Activated CD4-positive, alpha-beta T cell treated with anti-CD3 and anti-CD28 coated beads, Interleukin-2, Interleukin-4, amounts not matched to agents 100 ng/mL and 50 ng/mL, durations not matched to agents 16 hours and 8 hours (primary cell): ENCODE results near the gene MRPL14.
"Not testable (repeated sequence)": the region's sequence is repeated elsewhere in the genome, so short reads cannot be mapped to it uniquely, and the experiment has no call there.

ENCODE experiments used
- DNase-seq: peaks from one replicate; pipeline ENCODE4 v3.0.0-alpha.2; 2020; ENCODE audit warnings: low spot score

The MRPL14 gene

GRCh38 chr6:44149369-44150012 lies 22.2 kb upstream of the MRPL14 start:
- DNase-seq: no peak

- DNase-seq: no peak
Observed at GRCh38 chr6:44148306-44148705, 21.1 kb upstream of the MRPL14 start.

GRCh38 chr6:44147256-44147655 lies 20.0 kb upstream of the MRPL14 start:
- no peak for DNase-seq

- DNase-seq: no peak
Observed at GRCh38 chr6:44146685-44147084, 19.4 kb upstream of the MRPL14 start.

- no peak for DNase-seq
Observed at GRCh38 chr6:44145839-44146238, 18.6 kb upstream of the MRPL14 start.

GRCh38 chr6:44144536-44144935 lies 17.3 kb upstream of the MRPL14 start:
- not testable (repeated sequence) for DNase-seq

- DNase-seq: no peak
Observed at GRCh38 chr6:44143731-44144130, 16.5 kb upstream of the MRPL14 start.

GRCh38 chr6:44142835-44143234 lies 15.6 kb upstream of the MRPL14 start:
- DNase-seq: no peak

- DNase-seq: no peak
Observed at GRCh38 chr6:44139351-44139743, 12.1 kb upstream of the MRPL14 start.

GRCh38 chr6:44138717-44139350 lies 11.6 kb upstream of the MRPL14 start:
- DNase-seq: no peak

GRCh38 chr6:44135875-44136274 lies 8.6 kb upstream of the MRPL14 start:
- no peak for DNase-seq

GRCh38 chr6:44135173-44135758 lies 8.0 kb upstream of the MRPL14 start:
- DNase-seq: no peak

GRCh38 chr6:44133981-44134711 lies 6.9 kb upstream of the MRPL14 start:
- no peak for DNase-seq

GRCh38 chr6:44133003-44133931 lies 6.0 kb upstream of the MRPL14 start:
- DNase-seq: no peak

- DNase-seq: no peak
Observed at GRCh38 chr6:44132476-44132875, 5.2 kb upstream of the MRPL14 start.

- DNase-seq: no peak
Observed at GRCh38 chr6:44131892-44132291, 4.6 kb upstream of the MRPL14 start.

- no peak for DNase-seq
Observed at GRCh38 chr6:44129841-44130322, 2.6 kb upstream of the MRPL14 start.

GRCh38 chr6:44128020-44128917 lies 1.0 kb upstream of the MRPL14 start:
- no peak for DNase-seq

GRCh38 chr6:44126320-44127149 lies 717 bp downstream of the MRPL14 start:
- peak; percentile 81 for DNase-seq

GRCh38 chr6:44123544-44123943 lies 3.7 kb downstream of the MRPL14 start:
- no peak for DNase-seq
